Peyer's patch (tissue), 4 donors: ENCODE data around the gene PIAS1. TPM values are rescaled to one million over a fixed set of nuclear protein-coding genes. Genes with fewer than 3 reads are reported as not detected.

Experiments used
- DNase-seq, 3 donors: peaks; one replicate each; pipeline ENCODE4 v3.0.0-alpha.2; 2017 to 2019
- H3K27ac ChIP-seq, 4 donors: fragments of 200-600 bp; sonication (generic); one replicate each; pipeline ENCODE4 v1.5.1; 2016 to 2019
- H3K27me3 ChIP-seq, 2 donors: fragments of 200-600 bp; sonication (generic); one replicate each; pipeline ENCODE4 v1.5.1; 2019
- H3K36me3 ChIP-seq, 3 donors: fragments of 200-600 bp; sonication (generic); one replicate each; pipeline ENCODE4 v1.5.1; 2016 to 2019
- H3K4me1 ChIP-seq, 4 donors: fragments of 200-600 bp; sonication (generic); one replicate each; pipeline ENCODE4 v1.5.1; 2016 to 2019
- H3K4me3 ChIP-seq, 4 donors: fragments of 200-600 bp; sonication (generic); 1 replicate in 3 of 4; 2 replicates in 1 of 4; pipeline ENCODE4 v1.5.1; 2016 to 2019; ENCODE audit warnings: mild to moderate bottlenecking in 1 of 4
- H3K9me3 ChIP-seq, 4 donors: fragments of 200-600 bp; sonication (generic); one replicate each; pipeline ENCODE4 v1.5.1; 2016 to 2019; ENCODE audit warnings: mild to moderate bottlenecking in 1 of 4
- POLR2A ChIP-seq, 2 donors: fragments of 450-650 bp; IDR thresholded peaks; one replicate each; pipeline ENCODE4 v1.5.1; 2017; ENCODE audit warnings: antibody characterized with exemption in 2 of 2, mild to moderate bottlenecking in 2 of 2, moderate library complexity in 2 of 2
- total RNA-seq, 4 donors: library from RNA; depleted of rRNA; stranded (reverse); fragments of >200 nt; gene quantifications; one replicate each; pipeline ENCODE4 v1.1.0, GENCODE V29; 2016
- TF ChIP-seq, protein P1 (sequence below), 6 experiments: fragments of 450-650 bp in 4 of 6; fragments of 200-600 bp in 2 of 6; sonication (generic) in 1 of 6; IDR thresholded peaks; one replicate each; pipeline ENCODE4 v1.5.1; 2017 to 2019; ENCODE audit warnings: antibody characterized with exemption in 6 of 6, mild to moderate bottlenecking in 3 of 6, moderate library complexity in 1 of 6

PIAS1 gene
- total RNA-seq, 4 donors from 2014 or later: 71.1 to 95.7 (median 81.0) TPM

DNA sequence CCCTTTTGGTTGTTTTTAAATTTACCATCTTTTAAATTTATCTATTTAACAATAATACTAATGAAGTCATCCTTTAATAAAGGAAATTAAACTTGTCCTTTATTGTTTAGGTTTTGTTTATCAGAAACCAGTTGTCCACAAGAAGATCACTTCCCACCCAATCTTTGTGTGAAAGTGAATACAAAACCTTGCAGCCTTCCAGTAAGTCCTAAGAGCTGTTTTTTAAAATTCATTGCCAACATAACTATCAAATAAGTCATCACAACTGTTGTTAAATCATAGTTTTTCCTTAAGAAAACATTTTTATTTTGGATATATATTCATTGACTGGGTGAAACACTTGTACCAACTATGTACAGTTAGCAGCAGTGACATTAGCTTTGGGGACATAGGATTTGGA, 91.6 kb downstream of the PIAS1 start:
- no peak for TF ChIP-seq POLR2A (IDR thresholded peaks at IDR 0.05)
- TF ChIP-seq, protein P1, sequence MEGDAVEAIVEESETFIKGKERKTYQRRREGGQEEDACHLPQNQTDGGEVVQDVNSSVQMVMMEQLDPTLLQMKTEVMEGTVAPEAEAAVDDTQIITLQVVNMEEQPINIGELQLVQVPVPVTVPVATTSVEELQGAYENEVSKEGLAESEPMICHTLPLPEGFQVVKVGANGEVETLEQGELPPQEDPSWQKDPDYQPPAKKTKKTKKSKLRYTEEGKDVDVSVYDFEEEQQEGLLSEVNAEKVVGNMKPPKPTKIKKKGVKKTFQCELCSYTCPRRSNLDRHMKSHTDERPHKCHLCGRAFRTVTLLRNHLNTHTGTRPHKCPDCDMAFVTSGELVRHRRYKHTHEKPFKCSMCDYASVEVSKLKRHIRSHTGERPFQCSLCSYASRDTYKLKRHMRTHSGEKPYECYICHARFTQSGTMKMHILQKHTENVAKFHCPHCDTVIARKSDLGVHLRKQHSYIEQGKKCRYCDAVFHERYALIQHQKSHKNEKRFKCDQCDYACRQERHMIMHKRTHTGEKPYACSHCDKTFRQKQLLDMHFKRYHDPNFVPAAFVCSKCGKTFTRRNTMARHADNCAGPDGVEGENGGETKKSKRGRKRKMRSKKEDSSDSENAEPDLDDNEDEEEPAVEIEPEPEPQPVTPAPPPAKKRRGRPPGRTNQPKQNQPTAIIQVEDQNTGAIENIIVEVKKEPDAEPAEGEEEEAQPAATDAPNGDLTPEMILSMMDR (IDR thresholded peaks at IDR 0.05): no peak
- H3K27me3 ChIP-seq: no peaks in the 10 kb centered on the region
- DNase-seq: no peak
- H3K4me1 ChIP-seq: no peaks in the 10 kb centered on the region
- no peak overlapping the region for H3K27ac ChIP-seq
- no peak overlapping the region for H3K4me3 ChIP-seq
- peaks cover 0 to 27% (median 0%) of the 10 kb centered on the region in 3 donors for H3K36me3 ChIP-seq
- H3K9me3 ChIP-seq: no peaks in the 10 kb centered on the region

DNA sequence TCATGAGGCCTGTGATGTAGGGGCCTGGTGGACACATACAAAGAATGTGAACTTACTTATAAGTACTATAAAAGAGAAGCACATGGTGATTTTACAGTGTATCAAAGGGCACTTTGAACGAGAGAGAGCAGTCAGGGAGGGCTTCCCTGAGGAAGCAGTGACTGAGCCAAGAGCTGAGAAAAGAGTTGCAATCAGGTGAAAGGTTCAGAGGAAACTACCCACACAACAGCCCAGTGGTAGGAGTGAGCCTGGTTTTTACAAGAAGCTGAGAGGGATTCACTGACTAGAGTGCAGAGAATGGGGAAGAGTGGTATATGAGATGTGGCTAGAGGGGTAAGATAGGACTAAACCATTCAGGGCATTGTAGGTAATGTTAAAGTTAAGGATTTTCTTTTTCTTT, 93.9 kb downstream of the PIAS1 start:
- Histone ChIP-seq H3K9me3 (no peaks in the 10 kb centered on the region), H3K36me3 (peaks cover 0 to 27% (median 0%) of the 10 kb centered on the region in 3 donors), H3K4me1 (no peaks in the 10 kb centered on the region), H3K27me3 (no peaks in the 10 kb centered on the region), H3K4me3 (no peak overlapping the region), H3K27ac (no peak overlapping the region)
- DNase-seq: no peak
- TF ChIP-seq, protein P1 (IDR thresholded peaks at IDR 0.05): no peak
- TF ChIP-seq POLR2A (IDR thresholded peaks at IDR 0.05): no peak

DNA sequence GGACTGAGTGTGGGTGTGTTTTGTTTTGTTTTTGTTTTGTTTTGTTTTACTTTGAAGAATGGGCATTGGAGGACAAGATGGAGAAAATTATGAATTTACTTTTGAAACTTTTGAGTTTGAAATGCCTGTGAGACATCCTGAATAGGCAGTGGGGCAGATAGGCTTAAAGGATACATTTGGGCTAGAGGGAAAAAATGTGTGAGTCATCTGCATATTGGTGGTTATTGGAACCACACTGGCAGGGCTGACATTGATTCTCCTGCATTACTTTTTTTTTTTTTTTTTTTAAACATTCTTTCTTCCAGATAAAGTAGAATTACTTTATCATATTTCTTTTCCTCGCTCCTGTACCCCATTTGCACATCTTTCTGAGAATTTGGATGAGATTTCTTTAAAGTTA, 94.9 kb downstream of the PIAS1 start:
- Histone ChIP-seq H3K27me3 (no peaks in the 10 kb centered on the region), H3K36me3 (peaks cover 0 to 28% (median 0%) of the 10 kb centered on the region in 3 donors), H3K4me1 (no peaks in the 10 kb centered on the region), H3K9me3 (no peaks in the 10 kb centered on the region), H3K27ac (no peak overlapping the region), H3K4me3 (no peak overlapping the region)
- TF ChIP-seq, protein P1 (IDR thresholded peaks at IDR 0.05): no peak
- no peak for TF ChIP-seq POLR2A (IDR thresholded peaks at IDR 0.05)
- no peak for DNase-seq

DNA sequence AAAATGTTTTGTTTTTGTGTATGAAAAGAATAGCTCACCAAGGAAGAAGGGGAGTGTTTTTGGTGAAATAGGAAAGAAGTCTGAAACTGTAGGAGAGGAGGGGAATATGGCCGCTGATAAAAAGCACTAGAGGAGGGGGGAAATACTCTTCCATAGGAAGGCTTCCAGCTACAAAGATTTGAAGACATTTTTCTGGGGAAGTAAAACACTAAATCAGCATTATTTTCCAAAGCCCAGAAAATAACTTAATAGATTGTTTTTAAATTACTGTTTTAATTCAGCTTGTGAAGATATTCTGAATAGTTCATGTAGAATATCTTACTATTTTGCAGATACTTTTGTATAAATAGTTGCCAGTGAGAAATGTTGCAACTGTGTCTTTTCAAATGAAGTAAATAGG, 96.1 kb downstream of the PIAS1 start:
- H3K27ac ChIP-seq: no peak overlapping the region
- H3K9me3 ChIP-seq: no peaks in the 10 kb centered on the region
- TF ChIP-seq POLR2A (IDR thresholded peaks at IDR 0.05): no peak
- TF ChIP-seq, protein P1 (IDR thresholded peaks at IDR 0.05): no peak
- peaks cover 0 to 25% (median 0%) of the 10 kb centered on the region in 3 donors for H3K36me3 ChIP-seq
- H3K4me1 ChIP-seq: peaks cover 0 to 4% (median 0%) of the 10 kb centered on the region in 4 donors
- DNase-seq: no peak
- no peaks in the 10 kb centered on the region for H3K27me3 ChIP-seq
- no peak overlapping the region for H3K4me3 ChIP-seq

DNA sequence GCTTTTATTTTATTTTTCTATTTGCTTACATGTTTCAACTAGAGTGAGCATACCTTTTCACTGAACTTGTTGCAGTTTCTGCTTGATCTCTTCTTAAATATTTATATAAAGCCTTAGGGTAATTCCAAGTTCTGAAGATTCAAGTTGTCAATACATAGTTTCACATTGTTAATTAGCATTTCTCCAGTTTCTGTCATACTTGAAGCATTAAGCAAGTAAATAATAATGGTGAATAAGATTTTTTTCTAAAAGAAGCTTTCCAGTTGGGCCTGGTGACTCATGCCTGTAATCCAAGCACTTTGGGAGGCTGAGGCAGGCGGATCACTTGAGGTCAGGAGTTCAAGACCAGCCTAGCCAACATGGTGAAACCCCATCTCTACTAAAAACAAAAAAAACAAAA, 97.2 kb downstream of the PIAS1 start:
- no peak overlapping the region for H3K27ac ChIP-seq
- peaks cover 0 to 22% (median 0%) of the 10 kb centered on the region in 3 donors for H3K36me3 ChIP-seq
- TF ChIP-seq, protein P1 (IDR thresholded peaks at IDR 0.05): no peak
- no peak for TF ChIP-seq POLR2A (IDR thresholded peaks at IDR 0.05)

DNA sequence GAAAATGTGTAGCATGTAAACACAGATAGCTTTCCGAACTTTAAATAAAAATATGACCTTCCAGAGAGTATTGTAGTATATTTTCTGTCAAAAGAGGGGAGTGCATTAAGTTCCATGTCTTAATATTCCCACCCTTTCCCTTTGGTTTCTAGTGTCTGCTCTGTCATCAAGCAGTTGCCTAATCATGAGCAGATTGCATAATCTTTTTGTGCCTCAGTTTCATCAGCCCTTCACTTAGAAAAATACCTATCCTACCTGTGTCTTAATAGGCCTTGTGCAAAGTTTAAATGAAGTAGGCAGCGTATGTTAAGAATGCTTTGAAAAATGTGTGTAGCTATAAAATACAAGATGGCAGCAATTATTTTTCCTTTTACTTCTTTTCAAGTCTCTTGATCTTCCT, 98.2 kb downstream of the PIAS1 start:
- DNase-seq: no peak
- Histone ChIP-seq H3K27ac (no peak overlapping the region), H3K9me3 (no peaks in the 10 kb centered on the region), H3K36me3 (peaks cover 0 to 24% (median 0%) of the 10 kb centered on the region in 3 donors), H3K4me3 (no peak overlapping the region), H3K27me3 (no peaks in the 10 kb centered on the region), H3K4me1 (peaks cover 0 to 4% (median 0%) of the 10 kb centered on the region in 4 donors)
- TF ChIP-seq, protein P1 (IDR thresholded peaks at IDR 0.05): no peak
- no peak for TF ChIP-seq POLR2A (IDR thresholded peaks at IDR 0.05)

More for the DNA sequence above, 97.2 kb downstream of the PIAS1 start:
- H3K4me3 ChIP-seq: no peak overlapping the region
- no peaks in the 10 kb centered on the region for H3K27me3 ChIP-seq
- no peaks in the 10 kb centered on the region for H3K9me3 ChIP-seq
- peaks cover 0 to 4% (median 0%) of the 10 kb centered on the region in 4 donors for H3K4me1 ChIP-seq
- no peak for DNase-seq
